ENCODE results near the gene NKX1-2. TPM values are rescaled to one million over a fixed set of nuclear protein-coding genes. Genes with fewer than 3 reads are reported as not detected.

NKX1-2 gene
- total RNA-seq, 1 experiment from 2014 or later, result 0.36 TPM

DNA sequence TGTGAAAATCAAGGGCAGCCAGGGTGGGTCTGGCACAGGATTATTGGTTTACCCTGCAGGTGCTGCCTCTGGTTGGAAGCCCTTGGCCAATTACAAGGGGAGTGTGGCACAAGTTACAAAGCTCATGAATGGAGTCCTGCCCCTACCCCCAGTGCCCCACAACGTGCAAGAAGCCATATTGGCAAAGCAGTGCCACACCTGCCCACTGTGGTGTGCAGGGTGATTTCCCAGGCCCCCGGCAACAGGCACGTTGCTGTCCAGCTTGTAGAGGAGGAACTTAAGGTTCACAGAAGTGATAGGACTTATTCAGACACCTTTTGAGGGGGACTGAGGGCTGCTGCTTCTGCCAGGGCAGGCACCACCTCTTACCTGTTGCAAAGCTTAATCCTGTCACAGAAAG, 23.2 kb upstream of the NKX1-2 start:
- Histone ChIP-seq H3K79me2 (ENCODE audit: low read length) (no peaks in the 10 kb centered on the region), H3K4me2 (ENCODE audit: low read length) (no peak overlapping the region), H3F3A (ENCODE audit: low read length, unreplicated experiment) (no peaks in the 10 kb centered on the region), H3K36me3 (ENCODE audit: low read depth, low read length) (no peaks in the 10 kb centered on the region), H3K9ac (ENCODE audit: low read length) (no peak overlapping the region), H2AFZ (ENCODE audit: low read length) (no peak overlapping the region), H3K27me3 (ENCODE audit: low read length) (no peaks in the 10 kb centered on the region), H4K20me1 (ENCODE audit: low read length) (no peaks in the 10 kb centered on the region), H3K4me1 (ENCODE audit: insufficient read depth, low read length) (no peaks in the 10 kb centered on the region), H3K9me3 (ENCODE audit: low read length) (no peaks in the 10 kb centered on the region), H3K9me2 (replicated peaks; ENCODE audit: low read length) (no peaks in the 10 kb centered on the region), H3K4me3 (ENCODE audit: low read length) (no peak overlapping the region), H3K27ac (ENCODE audit: low read length) (no peak overlapping the region)
- ATAC-seq, result no peak
- POLR2A ChIA-PET (ENCODE audit: unreplicated experiment), result no interaction called here
- CTCF ChIA-PET, result no interaction called here
- BruUV-seq (replicated peaks), result no TSS peak
- intact Hi-C loops (cut with micrococcal nuclease), result no loop called here
- TF ChIP-seq EZH2 (IDR thresholded peaks at IDR 0.05; ENCODE audit: low read length, unreplicated experiment) (no peak), EZH2phosphoT487 (IDR thresholded peaks at IDR 0.05; ENCODE audit: borderline replicate concordance, low read length) (no peak)
- TF ChIP-seq, protein P1, sequence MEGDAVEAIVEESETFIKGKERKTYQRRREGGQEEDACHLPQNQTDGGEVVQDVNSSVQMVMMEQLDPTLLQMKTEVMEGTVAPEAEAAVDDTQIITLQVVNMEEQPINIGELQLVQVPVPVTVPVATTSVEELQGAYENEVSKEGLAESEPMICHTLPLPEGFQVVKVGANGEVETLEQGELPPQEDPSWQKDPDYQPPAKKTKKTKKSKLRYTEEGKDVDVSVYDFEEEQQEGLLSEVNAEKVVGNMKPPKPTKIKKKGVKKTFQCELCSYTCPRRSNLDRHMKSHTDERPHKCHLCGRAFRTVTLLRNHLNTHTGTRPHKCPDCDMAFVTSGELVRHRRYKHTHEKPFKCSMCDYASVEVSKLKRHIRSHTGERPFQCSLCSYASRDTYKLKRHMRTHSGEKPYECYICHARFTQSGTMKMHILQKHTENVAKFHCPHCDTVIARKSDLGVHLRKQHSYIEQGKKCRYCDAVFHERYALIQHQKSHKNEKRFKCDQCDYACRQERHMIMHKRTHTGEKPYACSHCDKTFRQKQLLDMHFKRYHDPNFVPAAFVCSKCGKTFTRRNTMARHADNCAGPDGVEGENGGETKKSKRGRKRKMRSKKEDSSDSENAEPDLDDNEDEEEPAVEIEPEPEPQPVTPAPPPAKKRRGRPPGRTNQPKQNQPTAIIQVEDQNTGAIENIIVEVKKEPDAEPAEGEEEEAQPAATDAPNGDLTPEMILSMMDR (conservative IDR thresholded peaks at IDR 0.05; ENCODE audit: low read depth, low read length), result no peak
- DNase-seq, result no peak

- no TSS peak for BruUV-seq (replicated peaks)
- no peaks in the 10 kb centered on the region for H3F3A ChIP-seq (ENCODE audit: low read length, unreplicated experiment)
- H3K36me3 ChIP-seq (ENCODE audit: low read depth, low read length), result no peaks in the 10 kb centered on the region
- ChIA-PET CTCF (no interaction called here), POLR2A (ENCODE audit: unreplicated experiment) (no interaction called here)
- no peaks in the 10 kb centered on the region for H3K9me3 ChIP-seq (ENCODE audit: low read length)
- intact Hi-C loops (cut with micrococcal nuclease), result no loop called here
- DNase-seq (no peak), ATAC-seq (no peak)
- H3K9me2 ChIP-seq (replicated peaks; ENCODE audit: low read length), result no peaks in the 10 kb centered on the region
- no peak overlapping the region for H3K4me3 ChIP-seq (ENCODE audit: low read length)
- H3K27ac ChIP-seq (ENCODE audit: low read length), result no peak overlapping the region
- H3K9ac ChIP-seq (ENCODE audit: low read length), result no peak overlapping the region
- no peaks in the 10 kb centered on the region for H4K20me1 ChIP-seq (ENCODE audit: low read length)
- TF ChIP-seq, protein P1 (conservative IDR thresholded peaks at IDR 0.05; ENCODE audit: low read depth, low read length), result no peak
- no peak for TF ChIP-seq EZH2 (IDR thresholded peaks at IDR 0.05; ENCODE audit: low read length, unreplicated experiment)
- no peak overlapping the region for H3K4me2 ChIP-seq (ENCODE audit: low read length)
- no peaks in the 10 kb centered on the region for H3K4me1 ChIP-seq (ENCODE audit: insufficient read depth, low read length)
- no peak overlapping the region for H2AFZ ChIP-seq (ENCODE audit: low read length)
- no peaks in the 10 kb centered on the region for H3K27me3 ChIP-seq (ENCODE audit: low read length)
- H3K79me2 ChIP-seq (ENCODE audit: low read length), result no peaks in the 10 kb centered on the region
These were observed 22.2 kb upstream of the NKX1-2 start for GRCh38 chr10:124472071-124472470.

- POLR2A ChIA-PET (ENCODE audit: unreplicated experiment), result no interaction called here
- Histone ChIP-seq H3K9me3 (ENCODE audit: low read length) (no peaks in the 10 kb centered on the region), H3K9ac (ENCODE audit: low read length) (no peak overlapping the region), H3F3A (ENCODE audit: low read length, unreplicated experiment) (no peaks in the 10 kb centered on the region), H3K4me1 (ENCODE audit: insufficient read depth, low read length) (no peaks in the 10 kb centered on the region), H3K4me3 (ENCODE audit: low read length) (no peak overlapping the region), H3K79me2 (ENCODE audit: low read length) (no peaks in the 10 kb centered on the region), H4K20me1 (ENCODE audit: low read length) (no peaks in the 10 kb centered on the region), H3K36me3 (ENCODE audit: low read depth, low read length) (no peaks in the 10 kb centered on the region), H2AFZ (ENCODE audit: low read length) (no peak overlapping the region), H3K4me2 (ENCODE audit: low read length) (no peak overlapping the region), H3K9me2 (replicated peaks; ENCODE audit: low read length) (no peaks in the 10 kb centered on the region), H3K27ac (ENCODE audit: low read length) (no peak overlapping the region), H3K27me3 (ENCODE audit: low read length) (no peaks in the 10 kb centered on the region)
- TF ChIP-seq, protein P1 (conservative IDR thresholded peaks at IDR 0.05; ENCODE audit: low read depth, low read length), result no peak
- TF ChIP-seq EZH2phosphoT487 (IDR thresholded peaks at IDR 0.05; ENCODE audit: borderline replicate concordance, low read length) (no peak), EZH2 (IDR thresholded peaks at IDR 0.05; ENCODE audit: low read length, unreplicated experiment) (no peak)
- intact Hi-C loops (cut with micrococcal nuclease), result no loop called here
- CTCF ChIA-PET, result no interaction called here
- DNase-seq, result no peak
- no TSS peak for BruUV-seq (replicated peaks)
- ATAC-seq, result no peak
These were observed 21.0 kb upstream of the NKX1-2 start for GRCh38 chr10:124470544-124471434.
